Measurements from ENCODE around the gene PAGR1. TPM values are rescaled to one million over a fixed set of nuclear protein-coding genes. Genes with fewer than 3 reads are reported as not detected.
A peak's percentile ranks its signal among the peaks of the same experiment; 100 is the strongest.
"Not testable (repeated sequence)": the region's sequence is repeated elsewhere in the genome, so short reads cannot be mapped to it uniquely, and the experiment has no call there.

PAGR1 gene
- polyA plus RNA-seq, 10 donors = 21.5 to 37.3 (median 28.2) TPM

DNA sequence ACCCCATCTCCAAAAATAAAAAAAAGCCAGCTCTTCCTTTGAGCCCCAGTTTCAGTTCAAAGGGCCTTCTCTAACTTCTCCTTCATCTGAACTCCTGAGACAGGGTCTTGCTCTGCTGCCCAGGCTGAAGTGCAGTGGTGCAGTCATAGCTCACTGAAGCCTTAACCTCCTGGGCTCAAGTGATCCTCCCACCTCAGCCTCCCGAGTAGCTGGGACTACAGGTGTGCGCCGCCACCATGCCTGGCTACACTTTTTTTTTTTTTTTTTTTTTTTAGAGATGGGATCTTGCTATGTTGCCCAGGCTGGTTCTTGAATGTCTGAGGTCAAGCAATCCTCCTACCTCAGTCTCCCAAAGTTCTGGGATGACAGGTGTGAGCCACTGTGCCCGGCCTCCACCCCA lies 17.3 kb downstream of the PAGR1 start:
- not testable (repeated sequence) for DNase-seq

DNA sequence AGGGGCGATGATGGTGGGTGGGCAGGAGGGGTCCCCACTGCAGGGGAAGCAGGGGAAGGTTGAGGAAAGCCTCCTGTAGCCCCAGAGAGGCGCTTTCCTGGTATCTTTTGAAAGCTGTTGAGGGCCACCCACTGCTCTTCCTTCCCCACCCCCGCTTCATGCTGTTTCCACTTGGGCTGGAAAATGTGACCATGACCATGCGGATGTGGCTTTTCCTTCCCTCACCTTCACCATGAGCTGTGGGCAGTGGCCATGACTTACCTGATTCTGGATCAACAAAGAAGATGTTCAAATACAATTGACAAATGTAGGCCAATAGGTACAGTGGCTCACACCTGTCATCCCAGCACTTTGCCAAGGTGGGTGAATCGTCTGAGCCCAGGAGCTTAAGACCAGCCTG lies 18.1 kb downstream of the PAGR1 start:
- no peak for DNase-seq

DNA sequence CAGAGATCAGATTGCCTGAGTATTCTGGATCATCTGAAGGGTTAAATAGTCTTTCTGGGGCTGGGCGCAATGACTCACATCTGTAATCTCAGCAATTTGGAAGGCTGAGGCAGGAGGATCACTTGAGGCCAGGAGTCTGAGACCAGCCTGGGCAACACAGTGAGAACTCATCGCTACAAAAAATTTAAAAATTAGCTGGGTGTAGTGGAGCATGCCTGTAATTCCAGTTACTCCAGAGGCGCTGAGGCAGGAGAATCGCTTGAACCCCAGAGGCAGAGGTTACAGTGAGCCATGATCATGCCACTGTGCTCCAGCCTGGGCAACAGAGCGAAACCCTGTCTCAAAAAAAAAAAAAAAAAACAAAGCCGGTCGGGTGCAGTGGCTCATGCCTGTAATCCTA lies 20.0 kb downstream of the PAGR1 start:
- no peak for DNase-seq

DNA sequence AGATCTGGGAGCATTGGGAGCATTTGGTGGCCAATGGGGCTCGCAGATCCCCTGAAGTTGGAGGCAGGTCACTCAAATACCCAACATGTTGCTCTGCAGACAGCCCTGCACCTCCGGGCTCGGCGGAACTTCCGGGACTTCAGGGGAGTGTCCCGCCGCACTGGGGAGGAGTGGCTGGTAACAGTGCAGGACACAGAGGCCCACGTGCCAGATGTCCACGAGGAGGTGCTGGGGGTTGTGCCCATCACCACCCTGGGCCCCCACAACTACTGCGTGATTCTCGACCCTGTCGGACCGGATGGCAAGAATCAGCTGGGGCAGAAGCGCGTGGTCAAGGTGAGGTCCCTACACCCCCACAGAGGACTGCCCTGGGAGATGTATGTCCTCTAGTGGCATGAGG lies 20.7 kb downstream of the PAGR1 start:
- DNase-seq = no peak

DNA sequence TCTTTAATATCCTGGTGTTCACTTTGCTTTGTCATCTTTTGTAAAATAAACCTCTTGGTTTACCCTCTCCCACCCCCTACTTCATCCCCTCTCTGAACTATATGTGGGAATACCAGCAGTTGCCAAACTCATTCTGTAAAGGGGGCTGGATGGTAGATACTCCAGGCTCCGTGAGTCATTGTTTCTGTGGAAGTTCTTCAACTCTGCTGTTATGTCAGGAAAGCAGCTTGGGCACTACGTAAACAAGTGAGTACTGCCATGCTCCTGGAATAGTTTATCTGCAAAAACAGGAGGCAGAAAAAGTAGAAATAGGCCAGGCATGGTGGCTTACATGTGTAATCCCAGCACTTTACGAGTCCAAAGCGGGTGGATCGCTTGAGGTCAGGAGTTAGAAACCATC lies 21.9 kb downstream of the PAGR1 start:
- DNase-seq = no peak

DNA sequence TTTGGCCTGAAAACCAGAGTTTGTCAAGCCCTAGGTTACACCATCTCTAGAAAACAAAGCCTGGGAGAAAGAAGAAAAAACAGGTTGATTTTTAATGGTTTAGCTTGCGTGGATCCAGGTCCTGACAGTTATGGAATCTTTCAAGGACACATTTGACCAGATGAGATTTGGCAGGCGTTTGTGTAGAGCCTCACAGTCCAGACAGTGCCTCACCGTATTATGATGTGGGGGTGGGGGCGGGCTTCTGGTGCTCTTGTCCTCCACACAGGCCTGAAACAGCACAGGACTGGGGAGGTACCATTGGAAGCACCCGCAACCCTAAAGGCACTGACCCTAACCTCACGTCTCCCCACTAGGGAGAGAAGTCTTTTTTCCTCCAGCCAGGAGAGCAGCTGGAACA lies 23.9 kb downstream of the PAGR1 start:
- DNase-seq = no peak

DNA sequence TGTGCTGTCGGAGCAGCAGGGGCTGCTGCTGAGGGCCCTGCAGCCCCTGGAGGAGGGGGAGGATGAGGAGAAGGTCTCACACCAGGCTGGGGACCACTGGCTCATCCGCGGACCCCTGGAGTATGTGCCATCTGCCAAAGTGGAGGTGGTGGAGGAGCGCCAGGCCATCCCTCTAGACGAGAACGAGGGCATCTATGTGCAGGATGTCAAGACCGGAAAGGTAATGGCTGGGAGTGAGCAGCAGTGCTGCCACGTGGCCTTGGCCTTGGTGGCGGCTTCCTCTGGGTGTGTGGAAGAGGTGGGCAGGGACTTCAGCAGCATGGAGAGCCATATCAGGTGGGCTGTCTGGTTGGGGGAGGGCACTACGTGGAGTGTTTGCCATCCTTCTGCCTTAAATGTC lies 24.3 kb downstream of the PAGR1 start:
- no peak for DNase-seq

DNA sequence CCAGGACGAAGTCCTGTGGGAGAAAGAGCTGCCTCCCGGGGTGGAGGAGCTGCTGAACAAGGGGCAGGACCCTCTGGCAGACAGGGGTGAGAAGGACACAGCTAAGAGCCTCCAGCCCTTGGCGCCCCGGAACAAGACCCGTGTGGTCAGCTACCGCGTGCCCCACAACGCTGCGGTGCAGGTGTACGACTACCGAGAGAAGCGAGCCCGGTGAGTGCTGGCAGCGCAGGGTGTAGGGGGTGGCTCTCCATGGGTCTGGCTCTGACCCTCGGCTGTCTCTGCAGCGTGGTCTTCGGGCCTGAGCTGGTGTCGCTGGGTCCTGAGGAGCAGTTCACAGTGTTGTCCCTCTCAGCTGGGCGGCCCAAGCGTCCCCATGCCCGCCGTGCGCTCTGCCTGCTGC lies 25.7 kb downstream of the PAGR1 start:
- DNase-seq = no peak

DNA sequence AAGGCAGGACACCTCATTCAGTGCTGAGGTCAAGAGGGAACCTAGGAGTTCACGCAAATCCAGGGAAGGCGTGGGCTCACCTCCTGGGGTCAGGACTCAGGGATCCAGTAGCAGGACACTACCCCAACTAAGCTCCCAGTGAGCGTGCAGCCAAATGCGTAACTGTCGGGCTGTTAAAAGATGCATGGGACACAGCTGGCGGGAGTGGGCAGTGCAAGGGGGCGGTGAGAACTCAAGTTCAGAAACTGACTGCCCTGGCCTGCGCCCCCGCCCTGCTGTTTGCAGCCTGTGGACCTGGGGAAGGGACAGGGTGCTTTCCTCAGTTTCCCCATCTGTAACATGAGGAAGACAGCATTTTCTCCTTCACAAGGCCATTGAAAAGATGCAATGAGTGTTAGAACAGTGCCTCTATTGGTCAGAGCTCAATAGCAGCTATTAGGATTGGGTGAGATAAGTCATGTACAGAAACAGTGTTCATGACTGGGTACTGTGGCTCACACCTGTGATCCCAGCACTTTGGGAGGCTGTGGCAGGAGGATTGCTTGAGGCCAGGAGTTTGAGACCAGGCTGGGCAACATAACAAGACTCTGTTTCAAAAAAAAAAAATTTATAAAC lies 26.9 kb downstream of the PAGR1 start:
- DNase-seq = no peak

DNA sequence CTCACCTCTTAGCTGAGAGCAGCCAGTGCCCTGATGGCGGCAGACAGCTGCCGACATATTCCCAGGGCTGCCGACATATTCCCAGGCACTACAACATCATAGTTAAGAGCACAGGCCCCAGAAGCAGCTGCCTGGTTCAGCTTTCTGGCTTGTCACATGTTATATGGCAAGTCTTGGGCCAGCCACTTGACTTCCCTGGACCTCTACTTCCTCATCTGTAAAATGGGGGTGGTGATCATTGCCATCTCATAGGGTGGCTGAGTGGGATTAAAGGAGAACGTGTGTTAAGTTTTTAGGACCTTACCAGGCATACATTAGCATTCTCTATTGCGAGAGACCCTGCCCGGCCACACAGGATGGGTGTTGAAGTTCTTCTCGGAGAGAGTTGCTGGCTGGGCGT lies 28.0 kb downstream of the PAGR1 start:
- no peak for DNase-seq

DNA sequence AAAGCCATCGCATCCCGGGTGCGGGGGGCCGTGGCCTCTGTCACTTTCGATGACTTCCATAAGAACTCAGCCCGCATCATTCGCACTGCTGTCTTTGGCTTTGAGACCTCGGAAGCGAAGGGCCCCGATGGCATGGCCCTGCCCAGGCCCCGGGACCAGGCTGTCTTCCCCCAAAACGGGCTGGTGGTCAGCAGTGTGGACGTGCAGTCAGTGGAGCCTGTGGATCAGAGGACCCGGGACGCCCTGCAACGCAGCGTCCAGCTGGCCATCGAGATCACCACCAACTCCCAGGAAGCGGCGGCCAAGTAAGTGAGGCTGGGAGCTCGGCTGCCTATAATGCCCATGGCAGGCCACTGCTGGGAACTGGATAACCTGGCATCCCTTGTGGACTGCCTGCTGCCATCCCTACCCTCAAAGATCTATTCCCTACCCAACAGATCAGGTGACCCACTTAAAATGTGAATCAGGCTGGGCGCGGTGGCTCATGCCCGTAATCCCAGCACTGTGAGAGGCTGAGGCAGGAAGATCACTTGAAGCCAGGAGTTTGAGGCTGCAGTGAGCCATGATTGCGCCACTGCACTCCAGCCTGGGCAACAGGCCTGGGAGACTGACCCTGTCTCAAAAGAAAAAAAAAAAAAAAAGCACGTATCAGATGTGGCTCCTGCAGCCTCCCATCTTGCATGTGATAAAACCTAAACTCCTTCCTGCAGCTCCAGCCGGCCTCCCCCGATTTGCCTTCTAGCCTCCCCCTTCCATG lies 28.8 kb downstream of the PAGR1 start:
- no peak for DNase-seq

DNA sequence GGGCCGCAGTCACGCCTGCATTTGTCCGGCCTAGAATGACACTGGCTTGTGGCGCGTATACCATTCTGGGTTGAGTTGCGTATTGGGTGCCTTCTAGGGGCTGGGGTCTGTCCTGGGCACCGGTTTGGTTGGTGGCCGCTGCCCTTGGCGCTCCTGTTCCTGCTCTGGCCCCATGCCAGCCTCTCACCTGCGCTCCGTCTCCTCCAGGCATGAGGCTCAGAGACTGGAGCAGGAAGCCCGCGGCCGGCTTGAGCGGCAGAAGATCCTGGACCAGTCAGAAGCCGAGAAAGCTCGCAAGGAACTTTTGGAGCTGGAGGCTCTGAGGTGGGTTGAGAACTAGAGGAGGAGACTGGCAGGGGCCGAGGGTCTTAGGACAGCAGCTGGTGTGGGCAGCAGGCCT lies 29.7 kb downstream of the PAGR1 start:
- no peak for DNase-seq

DNA sequence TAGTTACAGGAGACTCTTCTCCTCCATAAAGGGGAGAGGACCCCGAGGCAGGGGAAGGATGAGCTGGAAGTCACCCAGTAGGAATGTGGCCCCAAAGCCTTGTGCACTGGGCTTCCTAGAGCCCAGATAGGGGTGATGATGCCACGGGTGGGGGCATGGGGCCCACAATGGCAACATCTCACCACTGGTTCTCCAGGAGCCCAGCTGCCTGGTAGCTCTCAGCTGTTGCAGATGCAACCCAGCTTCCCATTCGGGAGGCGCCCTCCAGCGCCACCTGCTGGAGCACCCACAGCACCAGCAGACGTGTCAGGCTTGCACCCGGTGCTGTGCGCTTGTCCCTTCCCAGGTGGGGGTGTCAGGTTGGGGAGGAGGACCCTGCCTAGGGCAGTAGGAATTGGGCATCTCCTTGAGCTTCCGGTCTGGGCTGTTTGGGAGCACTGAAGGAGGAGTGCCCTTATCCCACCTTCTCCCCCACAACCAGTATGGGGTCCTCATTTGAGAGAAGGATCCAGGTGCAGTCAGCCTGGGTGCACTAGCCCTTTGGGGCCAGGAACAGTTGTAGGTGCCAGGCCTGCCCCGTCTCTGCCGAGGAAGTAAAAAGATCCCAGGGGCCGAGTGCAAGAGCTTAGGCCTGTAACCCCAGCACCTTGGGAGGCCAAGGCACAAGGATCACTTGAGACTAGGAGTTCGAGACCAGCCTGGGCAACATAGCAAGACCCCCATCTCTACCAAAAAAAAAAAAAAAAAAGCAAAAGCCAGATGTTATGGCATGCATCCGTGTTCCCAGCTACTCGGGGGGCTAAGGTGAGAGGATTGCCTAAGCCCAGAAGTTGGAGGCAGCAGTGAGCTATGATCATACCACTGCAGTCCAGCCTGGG lies 32.7 kb downstream of the PAGR1 start:
- peak; percentile 38 to 68 (median 58) for DNase-seq

DNA sequence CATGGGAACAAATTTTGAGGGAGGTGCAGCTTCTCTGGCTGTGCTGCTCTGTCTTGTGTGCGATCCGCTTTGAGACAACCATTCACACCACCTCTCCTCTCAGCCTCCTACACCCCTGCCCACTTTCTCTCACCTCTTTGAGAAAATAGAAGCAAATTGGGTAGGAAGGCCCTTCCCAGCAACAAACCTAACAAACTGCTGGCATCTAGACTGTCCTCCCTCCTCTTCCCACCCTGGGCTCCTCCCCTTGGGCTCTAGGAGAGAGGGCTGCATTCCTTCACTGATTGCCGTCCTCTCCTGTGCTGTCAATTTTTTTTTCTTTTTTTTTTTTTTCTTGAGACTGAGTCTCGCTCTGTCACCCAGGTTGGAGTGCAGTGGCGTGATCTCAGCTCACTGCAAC lies 33.6 kb downstream of the PAGR1 start:
- no peak for DNase-seq

DNA sequence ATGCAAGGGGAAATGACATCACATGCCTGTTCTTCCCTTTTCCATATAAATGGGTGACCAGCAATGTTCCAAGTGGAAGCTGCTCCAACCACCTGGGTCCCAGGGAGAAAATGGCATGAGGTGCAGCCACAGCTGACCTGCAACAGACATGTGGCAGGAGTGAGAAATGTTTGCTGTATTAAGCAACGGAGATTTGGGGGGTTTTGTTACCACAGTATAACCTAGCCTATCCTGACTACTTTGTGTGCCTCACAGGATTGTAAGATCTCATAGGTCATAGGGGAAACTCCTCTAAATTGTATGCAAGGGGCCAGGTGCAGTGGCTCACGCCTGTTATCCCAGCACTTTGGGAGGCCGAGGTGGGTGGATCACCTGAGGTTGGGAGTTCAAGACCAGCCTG lies 35.0 kb downstream of the PAGR1 start:
- no peak for DNase-seq

DNA sequence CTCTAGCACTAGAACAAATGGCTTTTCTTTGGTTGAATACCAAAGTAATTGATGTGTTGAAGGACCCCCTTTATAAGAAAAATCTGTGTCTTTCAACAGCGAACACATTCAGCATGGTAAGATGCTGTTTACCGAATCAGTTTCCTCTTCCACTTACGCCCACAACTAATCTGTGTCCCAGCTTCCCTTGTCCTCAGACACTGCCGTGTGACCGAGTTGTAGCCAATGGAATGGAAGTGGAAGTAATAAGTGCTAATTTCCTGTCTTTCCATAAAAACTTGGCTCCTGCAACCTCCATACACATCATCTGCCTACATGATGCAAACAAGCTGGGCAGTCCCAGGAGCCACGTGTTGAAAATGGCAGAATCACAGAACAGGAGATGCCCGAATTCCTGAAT lies 36.7 kb downstream of the PAGR1 start:
- DNase-seq = peak in 2 of 3 donors; percentile 38 to 56

DNA sequence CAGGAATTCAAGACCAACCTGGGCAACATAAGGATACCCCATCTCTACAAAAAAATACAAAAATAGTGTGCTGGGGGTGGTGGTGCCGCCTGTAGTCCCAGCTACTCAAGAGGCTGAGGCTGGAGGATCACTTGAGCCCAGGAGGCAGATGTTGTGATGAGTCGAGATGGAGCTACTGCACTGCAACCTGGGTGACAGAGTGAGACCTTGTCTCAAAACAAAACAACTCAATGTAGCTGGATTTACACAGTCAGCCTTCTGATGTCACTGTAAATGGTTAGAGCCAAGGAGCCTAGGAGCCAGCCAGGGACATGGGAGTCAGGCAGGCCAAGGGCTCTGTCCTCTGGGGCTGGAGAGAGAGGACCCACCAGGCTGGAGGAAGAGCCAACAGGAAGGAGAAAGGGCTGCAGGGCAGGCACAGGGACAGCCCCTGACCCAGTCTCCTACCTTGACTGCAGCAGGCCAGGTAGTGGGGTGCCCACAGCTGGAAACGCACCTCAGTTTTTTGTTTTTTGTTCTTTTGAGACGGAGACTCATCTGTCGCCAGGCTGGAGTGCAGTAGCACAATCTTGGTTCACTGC lies 38.7 kb downstream of the PAGR1 start:
- no peak for DNase-seq

DNA sequence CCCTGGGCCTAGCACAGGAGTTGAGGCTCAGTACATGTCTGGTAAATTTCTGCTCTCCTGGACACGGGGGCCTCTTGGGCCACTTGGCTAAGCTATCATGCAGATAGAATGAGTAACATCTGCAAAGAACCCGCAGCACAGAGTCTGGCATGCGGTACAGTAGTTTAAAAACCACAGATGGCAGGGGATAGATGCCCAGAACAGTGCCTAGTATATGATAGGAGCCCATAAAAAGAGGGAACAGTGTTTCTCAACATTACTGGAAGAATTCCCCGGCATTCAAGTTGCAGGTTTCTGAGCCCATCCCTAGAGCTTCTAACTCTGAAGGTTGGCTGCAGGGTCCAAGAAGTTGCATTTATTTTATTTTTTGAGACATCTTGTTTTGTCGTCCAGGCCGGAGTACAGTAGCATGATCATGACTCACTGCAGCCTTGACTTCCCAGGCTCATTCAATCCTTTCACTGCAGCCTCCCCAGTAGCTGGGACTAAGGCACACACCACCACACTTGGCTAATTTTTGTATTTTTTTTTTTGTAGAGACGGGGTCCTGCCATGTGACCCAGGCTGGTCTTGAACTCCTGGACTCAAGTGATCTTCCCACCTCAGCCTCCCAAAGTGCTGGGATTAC lies 41.3 kb downstream of the PAGR1 start:
- no peak for DNase-seq

DNA sequence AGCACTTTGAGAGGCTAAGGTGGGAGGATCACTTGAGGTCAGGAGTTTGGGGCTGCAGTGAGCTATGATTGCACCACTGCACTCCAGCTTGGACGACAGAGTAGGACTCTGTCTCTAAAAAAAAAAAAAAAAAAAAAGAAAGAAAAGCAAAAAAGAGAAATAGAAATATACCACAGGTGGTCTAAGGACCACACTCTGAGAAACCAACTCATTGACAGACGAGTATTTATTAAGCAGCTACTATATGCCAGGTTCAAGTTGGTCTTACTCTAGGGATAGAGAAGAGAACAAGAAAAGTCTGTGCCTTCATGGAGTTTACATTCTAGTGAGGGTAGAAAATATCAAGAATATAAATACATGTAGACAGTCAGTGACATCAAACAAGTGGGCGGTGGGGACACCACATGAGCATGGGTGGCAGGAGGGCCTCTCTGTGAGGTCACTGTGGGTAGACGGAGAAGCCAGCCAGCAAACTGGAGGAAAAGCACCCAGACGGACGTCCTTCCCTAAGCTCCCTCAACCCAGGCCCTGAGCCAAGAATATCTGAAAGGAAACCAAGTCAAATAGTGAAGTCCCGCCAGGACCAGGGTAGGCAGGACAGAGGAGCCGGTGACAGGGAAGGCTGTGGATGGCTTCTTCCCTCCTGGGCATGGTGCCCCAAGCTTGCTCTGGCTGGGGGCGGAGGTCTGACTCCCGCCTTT lies 42.3 kb downstream of the PAGR1 start:
- no peak for DNase-seq

DNA sequence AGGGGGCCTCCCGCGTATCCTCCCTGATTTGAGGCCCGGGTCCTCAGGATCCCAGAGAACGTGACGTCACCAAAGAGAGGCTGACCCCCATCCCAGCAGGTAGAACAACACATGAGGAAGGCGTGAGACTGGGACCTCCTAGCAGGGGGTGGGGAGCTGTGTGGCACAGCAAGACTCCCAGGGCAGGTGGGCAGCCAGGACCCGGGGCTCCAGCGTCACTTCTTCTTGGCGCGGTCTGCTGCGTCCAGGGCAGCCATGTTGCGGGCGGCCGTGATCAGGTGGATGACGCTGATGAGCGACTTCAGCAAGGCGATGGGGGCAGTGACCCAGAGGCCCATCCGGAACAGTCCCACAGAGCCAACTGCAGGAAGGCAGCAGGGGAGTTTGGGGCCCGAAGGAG lies 43.0 kb downstream of the PAGR1 start:
- no peak for DNase-seq

DNA sequence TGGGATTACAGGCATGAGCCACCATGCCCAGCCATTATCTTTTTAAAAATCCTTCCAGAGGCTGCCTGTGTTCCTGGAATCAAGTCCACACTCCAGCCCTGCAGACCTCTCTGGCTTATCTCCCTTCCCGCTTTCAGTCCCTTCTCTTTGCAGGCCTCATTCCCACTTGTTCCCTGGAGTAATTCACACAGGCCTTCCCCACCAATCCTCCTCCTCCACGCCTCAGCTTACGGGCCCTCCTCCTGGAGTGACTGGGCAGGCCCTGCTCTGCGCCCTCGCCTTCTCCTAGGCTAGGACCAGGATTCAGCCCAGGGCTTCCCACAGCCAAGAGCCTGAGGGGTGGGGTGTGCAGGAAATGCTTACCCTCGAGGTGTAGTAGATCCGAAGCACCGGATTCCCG lies 44.3 kb downstream of the PAGR1 start:
- DNase-seq = no peak
